ENCODE measurements around the gene KCNH6.

- TF ChIP-seq CTCF (IDR thresholded peaks at IDR 0.05) = no peak
- no peak for TF ChIP-seq POLR2AphosphoS5 (IDR thresholded peaks at IDR 0.05; ENCODE audit: insufficient read depth in 1 of 2, low read depth in 1 of 2)
- TF ChIP-seq POLR2A (IDR thresholded peaks at IDR 0.05) = no peak
Observed at GRCh38 chr17:63567229-63567628, 44.1 kb downstream of the KCNH6 start.
